AG04449 (cell line): Measurements from ENCODE around the gene COG4.
"Not testable (repeated sequence)": the region's sequence is repeated elsewhere in the genome, so short reads cannot be mapped to it uniquely, and the experiment has no call there.

Experiments used
- CTCF ChIA-PET: fragments of 350-600 bp; formaldehyde crosslinking; extraction: SDS; loops from one replicate; lab custom pipeline; 2021; ENCODE audit warnings: antibody characterized with exemption; lab: Yijun Ruan, JAX
- POLR2A ChIA-PET: fragments of 400-600, 350-600 bp; formaldehyde crosslinking; extraction: SDS; loops from one replicate; lab custom pipeline; 2020; ENCODE audit warnings: antibody characterized with exemption, inconsistent platforms; lab: Yijun Ruan, JAX
- DNase-seq: peaks from one replicate; pipeline ENCODE4 v3.0.0-alpha.2; 2010; ENCODE audit warnings: low read depth, low spot score
- H3K4me3 ChIP-seq: 2 replicates; pipeline ENCODE4 v1.5.1; 2011; ENCODE audit warnings: low read depth, mild to moderate bottlenecking, control low read depth, low read length
- TF ChIP-seq, protein P1 (sequence below): IDR thresholded peaks from one replicate; pipeline ENCODE4 v1.5.1; 2011; ENCODE audit warnings: mild to moderate bottlenecking, moderate library complexity, low read length, control low read depth, inconsistent platforms; ENCODE audit not compliant: insufficient read depth; ENCODE audit errors: missing control alignments

COG4 gene

DNA sequence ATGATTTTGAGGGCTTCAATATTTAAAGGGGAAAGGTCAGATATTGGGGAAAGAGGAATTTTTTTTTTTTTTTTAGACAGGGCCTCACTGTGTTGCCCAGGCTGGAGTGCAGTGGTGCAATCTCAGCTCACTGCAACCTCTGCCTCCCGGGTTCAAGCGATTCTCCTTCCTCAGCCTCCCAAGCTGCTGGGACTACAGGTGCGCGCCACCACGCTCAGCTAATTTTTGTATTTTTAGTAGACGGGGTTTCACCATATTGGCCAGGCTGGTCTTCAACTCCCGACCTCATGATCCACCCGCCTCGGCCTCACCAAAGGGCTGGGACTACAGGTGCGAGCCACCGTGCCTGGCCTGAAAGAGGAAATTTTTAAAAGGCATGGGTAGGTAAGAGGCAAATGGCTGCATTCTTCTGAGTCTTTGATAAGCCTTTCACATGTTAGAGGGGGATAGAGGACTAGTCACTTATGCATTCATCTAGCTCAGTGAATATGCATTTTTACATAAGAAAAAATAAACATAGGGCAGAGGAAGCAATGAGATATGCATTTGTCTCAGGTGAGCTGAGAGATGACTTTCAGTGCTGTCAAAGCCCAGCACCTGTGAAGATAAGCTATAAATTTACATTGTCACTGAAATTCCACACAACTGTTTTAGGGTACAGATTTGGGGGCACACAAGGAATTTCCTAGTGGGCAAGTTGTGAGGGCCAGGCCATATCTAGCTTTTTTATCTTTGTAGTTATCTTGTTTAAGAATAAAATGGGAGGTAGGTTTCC, 70.0 kb downstream of the COG4 start:
- CTCF ChIA-PET = interaction anchor here (1.3 to 2.4 kb wide), 4 partner anchors 14 to 83 kb away, joined by 4 to 10 read pairs (median 6); partner anchors contain the start of gene ST3GAL2
- peak overlapping the region; percentile 83 for H3K4me3 ChIP-seq
- TF ChIP-seq, protein P1, sequence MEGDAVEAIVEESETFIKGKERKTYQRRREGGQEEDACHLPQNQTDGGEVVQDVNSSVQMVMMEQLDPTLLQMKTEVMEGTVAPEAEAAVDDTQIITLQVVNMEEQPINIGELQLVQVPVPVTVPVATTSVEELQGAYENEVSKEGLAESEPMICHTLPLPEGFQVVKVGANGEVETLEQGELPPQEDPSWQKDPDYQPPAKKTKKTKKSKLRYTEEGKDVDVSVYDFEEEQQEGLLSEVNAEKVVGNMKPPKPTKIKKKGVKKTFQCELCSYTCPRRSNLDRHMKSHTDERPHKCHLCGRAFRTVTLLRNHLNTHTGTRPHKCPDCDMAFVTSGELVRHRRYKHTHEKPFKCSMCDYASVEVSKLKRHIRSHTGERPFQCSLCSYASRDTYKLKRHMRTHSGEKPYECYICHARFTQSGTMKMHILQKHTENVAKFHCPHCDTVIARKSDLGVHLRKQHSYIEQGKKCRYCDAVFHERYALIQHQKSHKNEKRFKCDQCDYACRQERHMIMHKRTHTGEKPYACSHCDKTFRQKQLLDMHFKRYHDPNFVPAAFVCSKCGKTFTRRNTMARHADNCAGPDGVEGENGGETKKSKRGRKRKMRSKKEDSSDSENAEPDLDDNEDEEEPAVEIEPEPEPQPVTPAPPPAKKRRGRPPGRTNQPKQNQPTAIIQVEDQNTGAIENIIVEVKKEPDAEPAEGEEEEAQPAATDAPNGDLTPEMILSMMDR = no peak
- no peak for DNase-seq
- POLR2A ChIA-PET = interaction anchor here (3.1 kb wide), 1 partner anchor 73 kb away, joined by 19 read pairs; no protein-coding TSS in a partner anchor

DNA sequence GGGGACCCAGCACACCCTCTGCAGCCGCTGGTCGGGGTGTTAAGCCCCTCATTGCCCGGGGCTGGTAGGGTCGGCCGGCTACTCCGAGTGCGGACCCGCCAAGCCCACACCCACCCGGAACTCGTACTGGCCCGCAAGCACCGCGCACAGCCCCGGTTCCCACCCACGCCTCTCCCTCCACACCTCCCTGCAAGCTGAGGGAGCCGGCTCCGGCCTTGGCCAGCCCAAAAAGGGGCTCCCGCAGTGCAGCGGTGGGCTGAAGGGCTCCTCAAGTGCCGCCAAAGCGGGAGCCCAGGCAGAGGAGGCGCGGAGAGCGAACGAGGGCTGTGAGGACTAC, 72.4 kb downstream of the COG4 start:
- H3K4me3 ChIP-seq, POLR2A ChIA-PET, CTCF ChIA-PET, DNase-seq: not testable (repeated sequence)

GRCh38 chr16:70450142-70451003, 73.0 kb downstream of the COG4 start:
- POLR2A ChIA-PET = interaction anchor here (0.6 to 1.1 kb wide), 2 partner anchors 69 to 83 kb away, joined by 4 to 5 read pairs; no protein-coding TSS in a partner anchor
- DNase-seq, CTCF ChIA-PET, H3K4me3 ChIP-seq: not testable (repeated sequence)

DNA sequence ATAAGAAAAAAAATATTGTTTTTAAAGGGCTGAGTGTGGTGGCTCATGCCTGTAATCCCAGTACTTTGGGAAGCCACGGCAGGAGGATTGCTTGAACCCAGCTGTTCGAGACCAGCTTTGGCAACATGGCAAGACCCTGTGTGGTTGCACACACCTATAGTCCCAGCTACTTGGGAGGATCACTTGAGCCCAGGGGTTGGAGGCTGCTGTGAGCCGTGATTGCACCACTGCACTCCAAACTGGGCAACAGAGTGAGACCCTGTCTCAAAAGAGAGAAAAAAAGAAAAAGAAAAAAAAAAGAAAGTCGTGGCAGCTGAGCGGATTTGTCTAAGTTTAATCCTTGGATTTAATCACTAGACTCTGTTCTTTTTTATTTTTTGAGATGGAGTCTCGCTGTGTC, 75.3 kb downstream of the COG4 start:
- TF ChIP-seq, protein P1 = no peak

GRCh38 chr16:70444249-70445063, 78.9 kb downstream of the COG4 start:
- no peak for DNase-seq
- ChIA-PET POLR2A (no interaction called here), CTCF (interaction anchor here (0.7 kb wide), 1 partner anchor 17 kb away, joined by 3 read pairs; no protein-coding TSS in a partner anchor)
- H3K4me3 ChIP-seq = no peak overlapping the region
- TF ChIP-seq, protein P1 = no peak

More for the DNA sequence above, 75.3 kb downstream of the COG4 start:
- H3K4me3 ChIP-seq = no peak overlapping the region
- CTCF ChIA-PET = no interaction called here
- POLR2A ChIA-PET = no interaction called here
- DNase-seq = no peak

DNA sequence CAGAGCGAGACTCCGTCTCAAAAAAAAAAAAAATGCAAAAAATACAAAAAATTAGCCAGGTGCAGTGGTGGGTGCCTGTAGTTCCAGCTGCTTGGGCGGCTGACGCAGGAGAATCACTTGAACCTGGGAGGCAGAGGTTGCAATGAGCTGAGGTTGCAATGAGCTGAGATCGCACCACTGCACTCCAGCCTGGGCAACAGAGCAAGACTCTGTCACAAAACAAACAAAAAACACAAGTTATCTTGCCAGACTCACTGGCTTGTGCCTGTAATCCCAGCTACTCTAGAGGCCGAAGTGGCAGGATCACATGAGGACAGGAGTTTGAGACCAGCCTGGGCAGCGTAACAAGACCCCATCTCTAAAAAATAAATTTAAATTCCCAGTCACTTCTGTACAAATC, 81.0 kb downstream of the COG4 start:
- H3K4me3 ChIP-seq = no peak overlapping the region
- CTCF ChIA-PET = no interaction called here
- TF ChIP-seq, protein P1 = no peak
- POLR2A ChIA-PET = no interaction called here
- DNase-seq = no peak
